ENCODE results near the gene NELFCD.

GRCh38 chr20:59023616-59024015 is 42.6 kb downstream of the NELFCD start:
- TF ChIP-seq CTCF (IDR thresholded peaks at IDR 0.05), result no peak
- no peak for TF ChIP-seq POLR2AphosphoS5 (IDR thresholded peaks at IDR 0.05)
- TF ChIP-seq POLR2A (IDR thresholded peaks at IDR 0.05), result no peak

All from transverse colon (tissue), 4 donors.